EL (cell line): ENCODE results near the gene FANCD2OS.
A peak's percentile ranks its signal among the peaks of the same experiment; 100 is the strongest.
"Not testable (repeated sequence)": the region's sequence is repeated elsewhere in the genome, so short reads cannot be mapped to it uniquely, and the experiment has no call there.

Experiments
- DNase-seq: peaks from one replicate; pipeline ENCODE4 v3.0.0-alpha.2; 2016

Gene FANCD2OS, protein sequence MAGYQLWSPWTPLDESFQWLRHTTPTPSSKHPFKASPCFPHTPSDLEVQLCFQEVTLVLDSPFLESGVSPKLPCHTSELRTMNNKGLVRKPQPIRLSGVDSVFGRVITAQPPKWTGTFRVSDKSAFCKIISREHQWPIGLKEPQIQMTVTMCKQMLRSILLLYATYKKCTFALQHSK

DNA sequence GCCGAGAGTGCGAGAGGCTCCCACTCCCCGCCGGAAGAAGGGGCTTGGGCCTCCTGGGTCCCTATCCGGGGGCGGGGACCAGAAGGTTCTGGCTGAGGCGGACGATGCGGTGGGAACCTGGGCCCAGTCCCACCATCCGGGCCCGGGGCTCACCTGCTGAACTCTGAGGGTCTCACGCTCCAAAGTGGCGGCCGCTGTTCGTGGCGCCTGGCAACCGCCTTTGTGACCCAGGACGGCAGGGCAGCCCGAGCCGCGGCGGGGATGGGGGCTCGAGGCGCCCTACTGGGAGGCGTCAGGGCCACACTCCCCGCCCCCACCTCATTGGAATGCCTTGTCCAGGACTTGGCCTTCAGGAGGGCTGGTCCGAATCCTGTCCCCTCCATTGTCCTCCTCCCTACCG, at the start of gene FANCD2OS:
Gene FANCD2OS (minus strand): TSS at position 165 of the 400 bp plus-strand sequence. CDS start 3,481 bp downstream, outside the sequence.
- DNase-seq: no peak

DNA sequence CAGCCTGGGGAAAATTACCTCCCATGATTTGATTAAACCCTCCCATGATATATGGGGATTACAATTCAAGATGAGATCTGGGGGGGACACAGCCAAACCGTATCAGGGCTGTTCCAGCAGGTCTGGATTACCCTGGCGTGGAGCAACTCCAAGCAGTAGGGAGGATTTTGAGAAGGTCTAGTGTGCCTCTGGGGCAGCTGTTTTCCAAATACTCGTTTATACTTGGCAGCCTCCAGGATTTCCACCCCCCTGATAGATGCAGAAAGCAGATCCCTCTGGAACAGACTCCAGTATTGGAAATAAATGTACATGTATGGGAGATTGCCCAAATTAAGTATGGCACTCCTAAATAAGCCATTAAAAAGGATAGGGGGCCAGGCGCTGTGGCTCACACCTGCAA, 49.0 kb upstream of the FANCD2OS start:
- DNase-seq: no peak

DNA sequence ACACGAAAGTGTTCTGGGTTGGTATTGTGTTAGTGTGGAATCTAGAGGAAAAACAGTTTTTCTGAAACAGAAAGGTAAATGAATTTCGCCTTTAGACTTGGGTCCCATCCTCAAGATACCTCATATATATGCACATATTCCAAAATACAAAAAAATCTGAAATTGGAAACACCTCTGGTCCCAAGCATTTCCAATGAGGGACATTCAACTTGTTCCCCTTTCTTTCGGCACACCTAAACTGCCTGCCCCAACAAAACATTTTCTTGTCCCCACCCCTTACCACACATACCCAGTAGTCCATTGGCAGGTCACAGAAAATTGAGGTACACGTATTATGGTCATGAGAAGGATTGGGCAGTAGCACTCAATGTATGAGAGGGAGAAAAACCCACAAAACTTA, 47.6 kb upstream of the FANCD2OS start:
- DNase-seq: no peak

DNA sequence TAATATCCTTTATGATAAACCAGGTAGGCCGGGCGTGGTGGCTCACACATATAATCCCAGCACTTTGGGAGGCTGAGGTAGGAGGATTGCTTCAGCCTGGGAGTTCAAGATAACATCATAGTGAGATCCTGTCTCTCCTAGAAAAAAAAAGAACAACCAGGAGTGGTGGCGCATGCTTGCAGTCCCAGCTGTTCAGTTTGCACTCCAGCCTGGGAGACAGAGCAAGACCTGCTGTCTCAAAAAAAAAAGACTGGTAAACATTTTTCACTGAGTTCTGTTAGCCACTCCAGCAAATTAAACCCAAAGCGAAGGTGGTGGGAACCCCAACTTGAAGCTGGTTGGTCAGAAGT, 47.0 kb upstream of the FANCD2OS start:
- DNase-seq: no peak

DNA sequence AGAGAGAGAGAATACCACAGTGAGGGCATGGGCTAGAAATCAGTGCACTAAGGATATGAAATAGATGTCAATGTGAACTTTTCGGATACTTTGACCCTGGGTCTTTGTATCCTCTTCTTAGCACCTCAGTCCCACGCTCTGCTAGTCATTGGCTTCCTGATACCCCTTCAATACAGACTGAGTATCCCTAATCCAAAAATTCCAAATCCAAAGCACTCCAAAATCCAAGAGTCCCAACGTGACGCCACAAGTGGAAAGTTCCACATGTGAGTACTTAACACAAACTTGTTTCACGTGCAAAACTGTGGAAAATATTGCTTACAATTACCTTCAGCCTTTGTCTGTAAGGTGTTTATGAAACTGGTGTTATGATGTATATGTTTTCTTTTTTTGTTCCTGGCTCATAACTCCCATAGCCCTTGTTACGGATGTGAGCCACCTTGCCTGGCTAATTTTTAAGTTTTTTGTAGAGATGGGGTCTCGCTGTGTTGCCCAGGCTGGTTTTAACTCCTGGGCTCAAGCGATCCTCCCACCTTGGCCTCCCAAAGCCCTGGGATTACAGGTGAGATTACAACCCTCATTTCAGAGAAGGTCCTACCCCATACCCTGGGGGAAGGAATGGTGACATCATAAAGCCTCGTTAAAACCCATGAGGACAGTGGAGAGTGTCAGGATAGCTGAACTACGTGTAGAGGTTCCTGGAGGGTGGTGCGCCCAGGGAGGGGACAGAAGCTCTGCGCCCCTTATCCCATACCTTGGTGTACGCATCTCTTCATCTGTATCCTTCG, 46.5 kb upstream of the FANCD2OS start:
- no peak for DNase-seq

DNA sequence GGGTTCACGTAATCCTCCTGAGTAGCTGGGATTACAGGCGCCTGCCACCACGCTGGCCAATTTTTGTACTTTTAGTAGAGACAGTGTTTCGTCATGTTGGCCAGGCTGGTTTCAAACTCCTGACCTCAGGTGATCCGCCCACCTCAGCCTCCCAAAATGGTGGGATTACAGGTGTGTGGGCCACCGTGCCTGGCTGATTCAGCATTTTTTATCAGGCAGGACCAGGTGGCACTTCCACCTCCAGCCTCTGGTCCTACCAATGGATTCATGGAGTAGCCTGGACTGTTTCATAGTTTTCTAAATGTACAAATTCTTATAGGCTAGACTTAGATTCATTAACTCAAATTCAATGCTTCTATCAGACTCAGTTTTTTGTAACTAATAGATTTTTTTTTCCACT, 42.9 kb upstream of the FANCD2OS start:
- no peak for DNase-seq

DNA sequence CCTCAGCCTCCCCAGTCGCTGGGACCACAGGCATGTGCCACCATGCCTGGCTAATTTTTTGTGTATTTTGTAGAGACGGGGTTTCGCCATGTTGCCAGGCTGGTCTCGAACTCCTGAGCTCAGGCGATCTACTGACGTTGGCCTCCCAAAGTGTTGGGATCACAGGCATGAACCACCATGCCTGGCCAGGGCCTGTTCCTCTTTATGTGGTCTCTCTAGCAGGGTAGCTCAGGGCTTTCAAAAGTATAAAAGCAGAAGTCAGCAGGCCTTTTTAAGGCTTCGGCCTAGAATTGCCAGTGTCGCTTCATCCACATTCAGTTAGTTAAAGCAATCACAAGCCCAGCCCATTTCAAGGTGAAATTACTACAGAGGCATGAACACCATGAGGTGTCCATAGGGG, 41.2 kb upstream of the FANCD2OS start:
- DNase-seq: no peak

DNA sequence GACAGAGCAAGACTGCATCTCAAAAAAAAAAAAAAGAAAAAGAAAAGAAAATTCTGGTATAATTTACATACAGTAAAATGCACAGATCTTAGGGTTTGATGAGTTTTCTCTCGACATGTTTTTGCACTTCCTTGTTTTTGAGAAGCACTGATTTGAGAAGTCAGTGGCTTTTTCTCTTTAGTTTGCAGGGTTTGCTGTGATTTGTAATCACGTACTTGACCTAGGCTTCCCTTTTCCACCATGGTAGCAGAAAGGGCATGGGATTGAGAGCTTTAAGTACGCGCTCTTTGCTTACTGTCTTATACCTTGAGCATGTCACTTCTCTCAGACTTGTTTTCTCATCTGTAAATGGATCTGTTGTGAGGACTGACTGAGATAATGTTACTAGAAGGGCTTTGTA, 37.6 kb upstream of the FANCD2OS start:
- no peak for DNase-seq

DNA sequence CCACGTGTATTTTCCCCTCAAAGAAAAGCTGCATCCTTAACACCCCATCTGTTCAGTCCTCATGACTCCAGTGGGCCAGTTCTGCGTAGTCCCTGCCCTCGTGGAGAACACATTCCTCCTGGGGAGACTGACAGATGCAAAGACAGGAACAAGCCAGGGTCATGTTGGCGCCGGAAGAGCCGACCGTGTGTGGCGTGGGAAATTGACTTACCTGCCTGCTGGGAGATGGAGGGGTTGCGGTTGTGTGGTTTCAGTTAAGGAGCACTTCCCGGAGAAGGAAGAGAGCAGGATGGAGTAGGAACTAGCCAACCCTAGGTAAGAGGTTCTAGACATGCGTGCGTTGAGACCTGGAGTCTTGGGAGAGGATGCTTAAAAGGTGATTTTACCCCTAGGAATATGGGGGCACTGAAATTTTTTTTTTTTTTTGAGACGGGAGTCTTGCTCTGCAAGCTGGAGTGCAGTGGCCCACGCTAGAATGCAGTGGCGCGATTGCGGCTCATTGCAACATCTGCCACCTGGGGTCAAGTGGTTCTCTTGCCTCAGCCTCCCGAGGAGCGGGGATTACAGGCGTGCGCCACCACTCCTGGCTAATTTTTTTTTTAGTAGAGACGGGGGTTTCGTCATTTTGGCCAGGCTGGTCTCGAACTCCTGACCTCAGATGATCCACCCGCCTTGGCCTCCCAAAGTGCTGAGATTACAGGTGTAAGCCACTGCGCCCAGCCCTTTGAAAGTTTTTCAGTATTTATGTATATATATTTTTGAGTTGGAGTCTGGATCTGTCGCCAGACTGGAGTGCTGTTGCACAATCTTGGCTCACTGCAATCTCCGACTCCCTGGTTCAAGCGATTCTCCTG, 34.9 kb upstream of the FANCD2OS start:
- DNase-seq: no peak

DNA sequence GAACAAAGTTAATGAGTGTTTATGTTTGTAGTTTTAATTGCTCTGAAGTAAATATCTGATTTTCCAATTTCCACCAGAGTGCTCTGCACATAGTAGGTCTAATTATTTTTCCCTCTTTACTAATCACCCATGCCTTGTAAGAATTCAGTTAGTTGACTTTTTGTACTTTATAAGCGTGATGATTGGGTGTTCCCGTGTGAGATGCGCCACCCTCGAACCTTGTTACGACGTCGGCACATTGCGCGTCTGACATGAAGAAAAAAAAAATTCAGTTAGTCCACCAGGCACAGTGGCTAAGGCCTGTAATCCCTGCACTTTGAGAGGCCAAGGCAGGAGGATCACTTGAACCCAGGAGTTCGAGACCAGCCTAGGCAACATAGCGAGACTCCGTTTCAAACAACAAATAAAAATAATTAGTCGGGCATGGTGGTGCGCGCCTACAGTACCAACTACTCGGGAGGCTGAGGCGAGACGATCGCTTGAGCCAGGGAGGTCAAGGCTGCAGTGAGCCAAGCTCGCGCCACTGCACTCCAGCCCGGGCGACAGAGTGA, 33.0 kb upstream of the FANCD2OS start:
- DNase-seq: no peak

DNA sequence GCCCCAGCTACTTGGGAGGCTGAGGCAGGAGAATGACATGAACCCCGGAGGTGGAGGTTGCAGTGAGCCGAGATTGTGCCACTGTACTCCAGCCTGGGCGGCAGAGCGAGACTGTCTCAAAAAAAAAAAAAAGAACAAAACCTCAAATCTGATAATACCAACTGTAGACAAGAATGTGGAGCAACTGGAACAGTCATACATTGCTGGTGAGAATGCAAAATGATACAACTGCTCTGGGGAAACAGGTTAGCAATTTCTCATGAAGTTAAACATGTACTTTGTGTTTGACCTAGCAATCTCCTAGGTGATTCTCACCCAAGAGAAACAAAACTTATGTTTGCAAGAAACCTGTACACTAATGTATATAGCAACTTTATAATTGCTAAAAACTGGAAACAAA, 29.1 kb upstream of the FANCD2OS start:
- no peak for DNase-seq

DNA sequence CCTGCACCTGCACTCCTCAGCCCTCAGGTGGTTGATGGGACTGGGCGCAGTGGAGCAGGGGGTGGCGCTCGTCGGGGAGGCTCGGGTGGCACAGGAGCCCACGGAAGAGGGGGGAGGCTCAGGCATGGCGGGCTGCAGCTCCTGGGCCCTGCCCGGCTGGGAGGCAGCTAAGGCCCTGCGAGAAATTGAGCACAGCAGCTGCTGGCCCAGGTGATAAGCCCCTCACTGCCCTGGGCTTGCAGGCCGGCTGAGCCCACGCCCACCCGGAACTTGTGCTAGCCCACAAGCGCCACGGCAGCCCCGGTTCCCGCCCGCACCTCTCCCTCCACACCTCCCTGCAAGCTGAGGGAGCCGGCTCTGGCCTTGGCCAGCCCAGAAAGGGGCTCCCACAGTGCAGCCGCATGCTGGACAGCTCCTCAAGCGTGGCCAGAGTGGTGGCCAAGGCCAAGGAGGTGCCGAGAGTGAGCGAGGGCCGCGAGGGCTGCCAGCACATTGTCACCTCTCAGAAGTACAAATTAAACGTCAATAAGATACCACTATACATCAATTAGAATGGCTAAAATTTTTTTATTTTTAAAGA, 28.5 kb upstream of the FANCD2OS start:
- DNase-seq: no peak

DNA sequence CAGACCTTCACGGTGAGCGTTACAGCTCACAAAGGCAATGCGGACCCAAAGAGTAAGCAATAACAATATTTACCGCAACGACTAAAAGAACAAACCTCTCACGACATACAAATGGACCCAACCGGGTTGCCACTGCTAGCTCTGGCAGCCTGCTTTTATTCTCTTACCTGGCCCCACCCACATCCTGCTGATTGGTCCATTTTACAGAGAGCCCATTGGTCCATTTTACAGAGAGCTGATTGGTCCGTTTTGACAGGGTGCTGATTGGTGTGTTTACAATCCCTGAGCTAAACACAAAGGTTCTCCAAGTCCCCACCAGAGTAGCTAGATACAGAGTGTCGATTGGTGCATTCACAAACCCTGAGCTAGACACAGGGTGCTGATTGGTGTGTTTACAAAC, 27.8 kb upstream of the FANCD2OS start:
- not testable (repeated sequence) for DNase-seq

DNA sequence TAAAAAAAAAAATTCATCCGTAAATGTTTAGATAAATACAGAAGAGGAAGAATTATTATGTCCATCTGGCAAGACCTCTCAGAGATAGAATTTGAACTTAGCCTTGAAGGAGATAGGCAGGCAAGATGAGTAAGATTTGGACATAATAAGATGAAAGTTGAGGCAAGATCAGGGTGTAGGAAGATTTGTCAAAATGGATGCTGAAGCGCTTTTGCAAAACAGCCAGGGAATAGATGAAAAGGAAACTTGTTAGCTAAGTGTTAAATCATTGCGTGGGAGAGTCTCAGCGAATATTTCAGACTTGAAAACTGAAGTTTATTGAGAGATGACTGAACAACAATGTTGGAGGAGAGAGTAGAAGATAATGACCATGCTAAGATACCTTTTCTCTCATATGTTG, 14.7 kb upstream of the FANCD2OS start:
- DNase-seq: no peak

DNA sequence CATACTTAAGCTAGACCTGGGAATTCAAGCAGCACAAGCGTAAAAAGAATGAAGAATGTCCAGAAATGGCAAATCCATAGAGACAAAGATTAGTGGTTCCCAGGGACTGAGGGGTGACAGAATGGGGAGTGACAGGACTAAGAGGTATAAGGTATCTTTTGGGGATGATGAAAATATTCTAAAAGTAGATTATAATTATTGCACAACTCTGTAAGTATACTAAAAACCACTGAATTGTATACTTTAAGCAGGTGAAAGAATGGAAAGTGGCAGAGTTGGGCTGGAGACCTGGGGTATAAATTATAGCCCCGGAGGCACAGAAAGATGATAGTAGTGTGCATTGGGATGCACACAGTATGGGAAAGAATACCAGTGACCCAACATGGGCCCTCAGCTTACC, 13.0 kb upstream of the FANCD2OS start:
- no peak for DNase-seq

DNA sequence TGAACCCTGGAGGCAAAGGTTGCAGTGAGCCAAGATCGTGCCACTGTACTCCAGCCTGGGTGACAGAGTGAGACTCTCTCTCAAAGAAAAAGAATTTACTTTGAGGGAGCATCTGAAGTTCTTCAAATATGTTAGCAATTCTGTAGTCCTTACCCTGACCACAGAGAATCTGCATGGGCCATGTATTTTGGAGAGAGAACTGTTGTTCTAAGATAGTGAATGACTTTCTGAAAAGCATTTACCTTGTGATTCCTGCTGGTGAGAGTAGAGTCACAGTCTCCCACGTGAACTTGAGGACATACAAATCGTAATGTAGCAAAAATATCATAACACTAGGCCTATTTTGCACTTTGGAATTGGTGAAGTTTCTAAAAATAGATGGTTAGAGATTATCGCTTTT, 11.3 kb upstream of the FANCD2OS start:
- DNase-seq: no peak

DNA sequence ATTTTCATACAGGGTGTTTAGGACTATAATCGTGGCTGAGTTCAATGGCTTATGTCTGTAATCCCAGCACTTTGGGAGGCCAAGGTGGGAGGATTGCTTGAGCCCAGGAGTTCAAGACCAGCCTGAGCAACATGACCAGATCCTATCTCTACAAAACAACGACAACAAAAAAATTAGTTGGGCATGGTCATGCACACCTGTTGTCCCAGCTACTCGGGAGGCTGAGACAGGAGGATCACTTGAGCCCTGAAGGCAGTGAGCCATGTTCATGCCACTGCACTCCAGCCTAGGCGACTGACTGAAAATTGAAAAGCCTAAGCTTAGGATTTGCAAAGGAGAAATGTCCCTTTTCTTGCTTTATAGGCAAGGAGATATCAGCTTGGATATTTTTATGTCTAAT, 8.9 kb upstream of the FANCD2OS start:
- DNase-seq: no peak

DNA sequence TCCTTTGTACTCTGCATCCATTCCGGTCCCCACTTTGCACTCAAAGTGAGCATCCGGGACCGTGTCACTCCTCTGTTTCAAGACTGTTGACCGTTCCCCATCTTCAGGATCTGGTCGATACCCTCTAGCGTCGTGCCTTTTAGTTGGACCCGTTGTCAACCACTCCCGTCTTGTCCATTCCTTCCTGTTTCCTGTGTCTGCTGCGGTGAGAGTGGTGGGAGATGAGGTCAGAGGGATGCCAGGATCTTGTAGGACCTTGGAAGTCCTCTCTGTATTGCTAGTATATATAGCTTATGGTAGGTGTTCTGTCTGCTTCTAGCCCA, 8.0 kb upstream of the FANCD2OS start:
- peak; percentile 73 for DNase-seq

DNA sequence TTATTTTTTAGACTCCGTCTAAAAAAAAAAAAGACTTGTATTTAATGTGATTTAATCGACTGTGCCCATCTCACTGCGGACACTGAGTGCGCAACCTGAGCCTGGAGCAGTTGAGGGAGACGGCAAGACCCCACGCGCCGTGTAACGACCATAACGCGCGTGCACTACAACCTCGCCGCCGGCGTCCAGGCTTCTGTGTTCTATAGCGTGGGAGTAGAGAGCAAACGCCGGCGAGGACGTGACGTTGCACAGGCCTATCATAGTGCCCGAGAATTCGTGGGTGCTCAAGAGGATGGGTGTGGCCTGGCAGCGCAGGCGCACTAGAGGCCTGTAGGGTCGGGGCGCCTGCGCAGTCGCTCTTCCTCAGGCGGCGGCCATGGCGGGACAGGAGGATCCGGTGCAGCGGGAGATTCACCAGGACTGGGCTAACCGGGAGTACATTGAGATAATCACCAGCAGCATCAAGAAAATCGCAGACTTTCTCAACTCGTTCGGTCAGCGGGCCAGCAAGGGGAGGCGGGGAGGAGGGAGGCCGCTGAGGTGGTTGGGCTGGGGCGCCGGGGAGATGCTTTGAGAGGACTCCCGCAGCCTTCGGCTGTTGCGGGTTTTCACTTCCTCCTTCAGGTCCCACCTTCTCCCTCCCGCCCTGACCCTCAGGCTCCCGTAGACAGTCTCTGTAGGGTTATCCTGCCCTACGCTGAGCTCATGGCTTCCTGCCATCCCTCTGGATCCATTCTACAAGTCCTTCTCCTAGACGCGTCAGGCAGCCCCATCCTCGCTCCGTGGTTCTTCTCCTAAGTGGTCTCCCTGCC, 7.5 kb upstream of the FANCD2OS start, which contains the start of gene BRK1:
Gene BRK1 (plus strand): TSS at position 350 of the 812 bp plus-strand sequence. CDS start 27 bp downstream, at position 377.
- peak; percentile 97 for DNase-seq

DNA sequence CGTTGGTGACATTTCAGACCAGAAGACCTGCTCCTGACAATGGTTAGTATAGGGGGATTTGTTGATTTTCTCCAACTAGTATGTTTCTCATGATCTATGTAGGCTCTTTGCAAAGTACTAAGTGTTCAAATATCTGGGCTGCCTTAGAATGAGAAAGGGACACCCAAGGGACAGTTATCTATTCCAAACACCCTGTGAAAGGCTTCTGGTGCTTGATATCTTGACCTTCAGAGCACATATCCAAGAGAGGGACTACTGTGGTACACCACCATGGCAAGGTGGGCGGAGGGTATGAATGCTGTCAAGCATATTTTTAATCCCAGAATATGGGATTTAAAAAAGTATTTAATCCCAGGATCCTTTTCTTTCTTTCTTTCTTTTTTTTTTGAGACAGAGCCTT, 1.1 kb downstream of the FANCD2OS start:
- no peak for DNase-seq

DNA sequence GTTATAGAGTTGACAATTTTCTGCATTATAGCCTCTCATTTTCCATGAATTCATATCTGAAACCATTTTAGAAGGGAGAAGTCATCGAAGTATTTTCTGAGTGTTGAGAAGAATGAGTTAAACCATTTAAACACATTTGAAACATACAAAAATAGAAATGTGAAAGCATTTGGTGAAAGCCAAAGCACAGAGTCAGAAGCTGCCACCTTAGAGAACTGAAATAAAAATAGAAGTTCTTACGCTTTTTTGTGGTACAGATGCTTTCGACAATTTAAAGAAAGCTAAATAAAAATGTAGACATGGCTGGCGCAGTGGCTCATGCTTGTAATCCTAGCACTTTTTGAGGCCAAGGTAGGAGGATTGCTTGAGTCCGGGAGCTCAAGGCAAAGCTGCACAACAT, 9.0 kb downstream of the FANCD2OS start:
- DNase-seq: no peak

DNA sequence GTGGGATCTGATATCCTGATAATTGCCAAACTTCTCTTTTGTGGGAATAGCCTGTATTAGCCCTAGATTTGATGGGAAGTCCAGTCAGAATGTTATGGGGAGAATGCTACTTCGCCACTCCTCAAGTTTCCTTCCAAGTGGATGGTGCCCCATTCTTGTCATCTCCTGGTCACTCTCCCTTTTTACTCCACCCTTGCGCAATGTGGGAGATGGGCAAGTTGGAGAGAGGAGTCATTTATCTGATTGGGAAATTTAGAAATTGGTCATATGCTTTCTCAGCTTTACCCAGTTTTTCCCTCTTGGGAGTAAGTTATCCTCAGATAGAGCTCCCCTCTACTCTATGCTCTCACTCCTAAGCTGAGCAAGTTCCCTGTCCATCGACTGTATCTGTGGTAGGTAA, 14.4 kb downstream of the FANCD2OS start:
- DNase-seq: no peak
